NCI-H187 (cell line): ENCODE data around the gene PLLP.

Source experiments
- DNase-seq, 2 experiments: peaks; one replicate each; lab custom pipeline; 2025; lab: John Stamatoyannopoulos, UW

PLLP gene, protein sequence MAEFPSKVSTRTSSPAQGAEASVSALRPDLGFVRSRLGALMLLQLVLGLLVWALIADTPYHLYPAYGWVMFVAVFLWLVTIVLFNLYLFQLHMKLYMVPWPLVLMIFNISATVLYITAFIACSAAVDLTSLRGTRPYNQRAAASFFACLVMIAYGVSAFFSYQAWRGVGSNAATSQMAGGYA

DNA sequence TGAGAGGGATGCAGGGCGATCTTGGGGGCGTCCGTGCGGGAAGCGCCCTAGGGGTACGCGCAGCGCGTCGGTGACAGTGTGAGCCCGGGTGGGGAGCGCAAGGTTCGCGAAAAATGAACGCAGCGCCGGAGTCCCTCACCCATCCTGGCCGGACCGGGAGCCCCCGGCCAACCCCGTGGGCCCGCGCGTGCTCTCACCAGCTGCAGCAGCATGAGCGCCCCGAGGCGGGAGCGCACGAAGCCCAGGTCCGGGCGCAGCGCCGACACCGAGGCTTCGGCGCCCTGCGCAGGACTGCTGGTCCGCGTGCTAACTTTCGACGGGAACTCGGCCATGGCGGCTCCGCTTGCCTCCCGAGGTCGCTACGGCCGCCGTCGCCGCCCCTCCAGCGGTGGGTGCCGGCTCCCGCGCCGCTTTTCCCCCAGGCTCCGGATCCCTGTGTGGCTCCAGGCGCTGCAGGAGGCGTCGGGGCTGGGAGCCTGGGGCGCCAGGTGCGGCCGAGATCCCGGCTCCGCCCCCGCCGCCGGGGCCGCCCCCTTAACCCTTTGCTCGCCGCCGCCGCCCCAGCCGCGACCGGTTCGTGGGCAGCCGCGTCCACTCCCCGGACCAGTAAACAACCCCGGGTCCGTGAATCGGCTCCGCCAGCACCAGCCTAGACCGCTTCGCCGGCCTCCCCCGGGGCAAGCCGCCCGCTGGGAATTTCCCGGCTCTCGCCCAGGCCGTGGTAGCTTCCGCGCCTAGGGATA, at the start of gene PLLP:
TSS of gene PLLP (minus strand) at position 464 of the 743 bp plus-strand sequence. CDS start at position 332, 132 bp downstream.
- DNase-seq, result peak; percentile 7 to 36

DNA sequence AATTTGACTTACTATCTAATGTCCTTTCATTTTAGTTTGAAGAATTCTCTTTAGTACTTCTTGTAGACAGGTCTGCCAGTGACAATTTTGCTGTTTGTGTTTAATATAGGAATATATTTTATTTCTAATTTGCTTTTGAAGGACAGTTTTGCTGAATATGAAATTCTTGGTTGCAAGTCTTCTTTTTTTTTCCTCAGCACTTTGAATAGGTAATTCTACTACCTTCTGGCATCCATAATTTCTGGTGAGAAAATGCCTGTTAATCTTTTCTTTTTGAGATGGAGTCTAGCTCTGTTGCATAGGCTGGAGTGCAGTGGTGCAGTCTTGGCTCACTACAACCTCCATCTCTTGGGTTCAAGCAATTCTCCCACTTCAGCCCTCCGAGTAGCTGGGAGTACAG, 48.9 kb upstream of the PLLP start:
- DNase-seq, result no peak

DNA sequence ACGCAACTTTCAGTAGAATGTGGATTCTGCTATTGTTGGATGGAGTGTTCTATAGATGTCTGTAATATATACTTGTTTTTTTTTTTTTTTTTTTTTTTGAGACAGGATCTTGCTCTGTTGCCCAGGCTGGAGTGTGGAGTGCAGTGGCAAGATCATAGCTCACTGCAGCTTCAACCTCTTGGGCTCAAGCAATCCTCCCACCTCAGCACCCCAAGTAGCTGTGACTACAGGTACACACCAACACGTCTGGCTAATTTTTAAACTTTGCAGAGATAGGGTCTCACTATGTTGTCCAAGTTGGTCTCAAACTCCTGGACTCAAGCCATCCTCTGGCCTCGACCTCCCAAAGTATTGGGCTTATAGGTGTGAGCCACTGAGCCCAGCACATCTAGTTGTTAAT, 46.9 kb upstream of the PLLP start:
- DNase-seq, result no peak

DNA sequence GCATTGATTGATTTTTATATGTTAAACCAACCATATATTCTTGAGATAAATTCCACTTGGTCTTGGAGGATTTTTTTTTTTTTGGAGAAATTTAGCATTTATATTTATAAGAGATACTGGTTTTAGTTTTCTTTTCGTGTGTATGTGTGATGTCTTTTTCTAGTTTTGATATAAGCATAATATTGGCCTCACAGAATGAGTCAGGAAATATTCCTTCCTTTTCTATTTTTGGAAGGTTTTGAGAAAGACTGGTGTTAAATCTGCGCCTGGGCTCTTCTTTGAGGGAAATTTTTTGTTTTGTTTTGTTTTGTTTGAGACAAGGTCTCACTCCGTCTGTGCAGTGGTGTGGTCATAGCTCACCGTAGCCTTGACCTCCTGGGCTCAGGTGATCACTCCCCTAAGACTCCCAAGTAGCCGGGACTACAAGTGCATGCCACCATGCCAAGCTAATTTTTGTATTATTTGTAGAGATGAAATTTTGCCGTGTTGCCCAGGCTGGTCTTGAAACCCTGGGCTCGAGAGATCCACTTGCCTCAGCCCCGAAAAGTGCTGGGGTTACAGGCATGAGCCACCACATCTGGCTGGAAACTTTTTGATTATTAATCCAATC, 45.4 kb upstream of the PLLP start:
- no peak for DNase-seq

DNA sequence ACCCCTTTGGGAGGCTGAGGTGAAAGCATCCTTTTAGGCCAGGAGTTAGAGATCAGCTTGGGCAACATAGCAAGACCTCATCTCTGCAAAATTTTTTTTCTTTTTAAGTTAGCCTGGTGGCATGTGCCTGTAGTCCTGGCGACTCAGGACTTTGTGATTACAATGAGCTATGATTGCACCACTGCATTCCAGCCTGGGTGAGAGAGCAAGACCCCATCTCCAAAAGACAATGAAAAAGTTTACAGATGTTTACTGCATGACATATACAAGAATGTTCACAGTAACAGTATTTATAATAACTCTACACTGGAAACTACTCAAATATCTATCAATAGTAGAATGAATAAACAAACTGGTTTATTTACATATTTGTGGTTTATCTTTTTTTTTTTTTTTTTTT, 41.0 kb upstream of the PLLP start:
- DNase-seq, result no peak

DNA sequence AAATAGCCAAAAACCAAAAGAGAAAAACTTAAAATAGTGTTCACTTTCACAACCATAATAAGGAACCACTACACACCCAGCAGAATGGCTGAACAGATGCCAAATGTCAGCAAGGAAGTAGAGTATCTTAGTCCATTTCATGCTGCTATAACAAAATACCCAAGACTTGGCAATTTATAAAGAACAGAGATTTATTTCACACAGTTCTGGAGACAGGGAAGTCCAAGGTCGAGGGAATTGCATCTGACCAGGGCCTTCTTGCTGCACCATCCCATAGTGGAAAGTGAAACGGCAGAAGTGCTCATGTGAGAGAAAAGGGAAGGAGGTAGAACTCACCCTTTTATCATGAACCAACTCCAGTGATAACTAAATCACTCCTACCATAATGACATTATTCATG, 40.3 kb upstream of the PLLP start:
- DNase-seq, result no peak

DNA sequence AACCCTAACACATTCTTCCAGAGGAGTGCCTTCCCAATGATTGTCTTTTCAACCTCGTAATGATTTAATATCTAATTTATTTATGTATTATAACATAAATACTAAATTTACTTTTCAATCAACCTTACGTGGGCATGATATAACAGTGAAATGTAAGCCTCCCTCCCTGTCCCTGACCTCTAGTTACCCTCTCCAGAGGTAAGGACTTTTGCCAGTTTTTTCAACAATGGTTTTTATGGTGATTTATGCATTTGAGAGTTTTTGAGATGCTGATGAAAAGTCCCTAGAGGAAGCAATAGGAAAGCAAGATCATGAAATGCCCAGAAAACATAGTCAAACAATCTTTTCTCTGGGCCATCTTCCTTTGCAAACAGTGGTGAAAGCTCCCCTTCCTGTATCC, 35.2 kb upstream of the PLLP start:
- DNase-seq, result no peak

DNA sequence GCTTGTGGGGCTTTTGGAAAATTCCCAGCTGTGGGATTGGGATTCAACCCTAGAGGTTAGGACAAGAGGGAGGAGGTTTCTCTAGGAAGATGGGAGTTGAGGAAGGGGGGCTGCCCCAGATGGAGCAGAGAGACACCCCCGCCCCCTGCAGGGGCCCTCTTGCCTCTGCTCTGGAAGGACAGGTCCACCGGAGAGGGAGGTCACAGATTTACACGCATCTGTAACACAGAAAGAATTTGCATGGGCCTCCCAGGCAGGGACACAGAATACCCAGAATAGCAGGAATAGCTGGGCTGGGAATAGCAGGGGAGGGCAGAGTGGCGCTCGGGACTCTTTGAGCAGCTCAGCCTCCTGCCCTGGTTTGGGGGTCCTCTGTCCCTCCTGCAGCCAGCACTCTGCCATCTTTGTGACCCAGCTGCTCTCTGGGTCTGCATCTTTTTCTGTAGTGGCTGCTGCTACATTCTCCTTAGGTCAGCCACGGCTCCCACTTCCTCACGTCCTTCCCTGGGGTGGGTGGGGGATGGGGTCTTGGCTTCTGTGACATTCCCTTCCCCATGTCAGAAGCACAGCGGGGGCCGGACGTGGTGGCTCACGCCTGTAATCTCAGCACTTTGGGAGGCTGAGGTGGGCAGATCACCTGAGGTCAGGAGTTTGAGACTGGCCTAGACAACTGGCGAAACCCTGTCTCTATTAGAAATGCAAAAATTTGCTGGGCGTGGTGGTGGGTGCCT, 33.9 kb upstream of the PLLP start:
- DNase-seq, result no peak

DNA sequence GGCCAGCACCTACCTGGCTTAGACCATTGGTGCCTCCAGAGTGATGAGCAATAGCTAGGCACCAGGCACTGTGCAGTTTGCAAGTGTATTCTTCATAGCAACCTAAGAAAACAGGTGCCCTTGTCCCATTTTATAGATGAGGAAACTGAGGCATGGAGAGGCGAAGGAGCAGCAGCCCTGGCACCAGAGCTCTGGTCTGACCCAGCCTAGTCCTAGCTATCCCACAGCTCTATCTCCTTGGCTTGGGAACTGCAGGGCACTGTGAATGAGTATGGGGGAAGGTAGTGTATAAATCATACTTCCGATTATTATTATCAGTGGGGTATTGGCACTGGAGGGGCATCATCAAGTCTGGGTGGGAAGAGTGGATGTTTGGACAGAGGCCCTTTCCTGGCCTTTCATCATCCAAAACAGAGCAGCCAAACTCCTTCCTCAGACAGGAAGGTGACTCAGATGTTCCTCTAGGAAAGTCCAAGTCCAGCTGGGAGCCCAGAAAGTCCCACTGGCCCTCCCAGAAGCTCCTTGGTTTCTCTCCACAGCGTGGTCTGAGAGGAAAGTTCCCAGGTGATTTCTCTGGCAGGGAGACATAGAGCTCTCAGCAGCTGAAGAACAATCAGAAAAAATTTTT, 32.0 kb upstream of the PLLP start:
- DNase-seq, result no peak

DNA sequence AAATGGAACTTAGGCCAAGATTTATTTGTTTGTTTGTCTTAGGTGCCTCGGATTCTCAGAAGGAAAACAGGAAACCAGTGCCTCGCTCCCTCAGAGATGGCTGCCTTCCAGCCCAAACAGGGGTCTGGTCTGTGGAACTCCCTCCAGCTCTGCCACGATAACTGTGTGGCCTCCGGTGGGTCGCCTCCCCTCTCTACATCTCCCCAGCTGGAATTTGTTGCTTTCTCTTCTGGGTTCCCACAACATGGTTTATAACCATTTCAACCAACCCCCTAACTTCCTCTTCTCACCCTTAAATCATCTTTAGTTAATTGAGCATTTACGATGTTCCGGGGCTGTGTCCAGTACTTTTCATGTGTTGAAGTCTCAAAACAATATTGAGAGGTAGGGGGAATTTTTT, 30.9 kb upstream of the PLLP start:
- DNase-seq, result no peak

DNA sequence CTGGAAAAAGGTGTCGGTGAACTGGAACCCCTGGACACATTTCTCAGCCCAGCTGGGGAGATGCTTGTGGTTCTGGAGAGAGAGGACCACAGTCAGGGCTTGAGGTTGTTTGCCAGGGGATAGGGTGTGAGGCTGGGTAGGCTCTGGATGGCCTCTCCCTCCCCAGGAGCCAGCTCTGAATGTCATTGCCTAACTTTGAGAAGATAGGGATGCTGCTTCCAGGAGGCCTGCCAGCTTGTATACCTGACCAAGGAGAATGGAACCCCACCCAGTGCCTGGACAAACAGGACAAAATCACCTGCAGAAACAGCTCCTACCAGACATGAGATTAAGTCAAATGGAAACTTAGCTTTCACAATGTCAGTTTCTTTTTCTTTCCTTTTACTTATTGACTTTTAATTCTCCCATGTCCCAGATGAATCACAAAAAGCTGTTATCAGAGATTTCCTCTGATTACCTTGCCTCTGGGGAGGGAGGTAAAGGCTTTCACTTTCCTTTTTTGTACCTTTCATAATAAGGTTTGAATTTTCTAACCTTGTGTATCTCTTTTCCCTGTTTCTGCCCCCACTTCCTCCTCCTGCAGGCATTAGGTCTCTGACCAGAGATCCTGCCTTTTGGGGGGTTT, 29.8 kb upstream of the PLLP start:
- no peak for DNase-seq

DNA sequence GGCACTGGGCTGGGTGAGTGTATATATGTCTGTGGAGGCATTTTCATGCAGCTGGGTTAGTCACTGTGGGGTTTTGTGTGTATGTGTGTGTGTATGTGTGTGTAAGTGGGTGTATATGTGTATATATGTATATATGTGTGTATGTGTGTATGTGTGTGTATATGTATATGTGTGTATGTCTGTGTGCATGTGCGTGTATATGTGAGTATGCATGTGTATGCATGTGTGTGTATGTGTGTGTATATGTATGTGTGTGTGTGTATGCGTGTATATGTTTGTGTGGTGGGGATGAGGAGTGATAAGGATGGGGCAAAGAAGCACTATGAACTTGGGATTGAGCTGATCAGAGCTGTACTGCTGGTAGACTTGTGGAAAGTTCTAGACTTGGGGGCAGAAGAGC, 29.0 kb upstream of the PLLP start:
- no peak for DNase-seq

DNA sequence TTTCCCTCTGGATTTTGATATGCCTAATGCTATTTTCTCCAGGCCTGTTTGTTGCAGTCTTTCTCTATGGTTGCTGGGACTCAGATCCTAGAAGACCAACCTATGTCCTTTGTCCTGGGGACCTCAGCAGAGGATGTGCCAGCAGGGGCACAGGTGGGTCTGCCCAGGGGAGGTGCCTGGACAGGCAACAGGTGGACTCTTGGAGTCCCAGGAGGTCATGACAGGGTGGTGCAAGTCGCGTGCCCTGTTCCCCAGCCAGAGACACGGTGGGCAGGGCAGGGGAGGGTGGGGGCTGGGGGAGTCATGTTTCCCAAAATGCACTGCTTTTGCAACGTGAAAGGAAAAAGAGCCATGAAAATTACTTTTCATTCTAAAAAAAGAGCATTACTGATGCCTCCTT, 26.3 kb upstream of the PLLP start:
- DNase-seq, result no peak

DNA sequence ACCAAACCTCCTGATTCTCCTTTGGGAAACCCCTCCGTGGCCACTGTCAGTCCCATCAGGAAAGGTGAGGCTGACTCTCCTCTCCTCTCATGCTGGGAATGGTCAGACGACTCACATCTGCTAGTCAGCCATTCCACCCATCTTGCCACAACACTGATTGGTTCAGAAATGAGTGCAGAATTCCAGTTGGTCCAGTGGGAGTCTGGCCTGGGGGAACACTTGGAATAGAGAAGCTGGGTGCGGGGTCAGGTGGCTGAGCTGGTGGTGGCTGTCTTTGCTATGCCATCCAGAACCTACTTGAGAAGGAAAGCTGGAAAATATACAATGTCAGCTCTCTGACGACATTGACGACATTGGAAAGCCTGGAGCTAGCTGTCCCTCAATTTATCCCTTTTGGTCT, 23.6 kb upstream of the PLLP start:
- DNase-seq, result no peak

DNA sequence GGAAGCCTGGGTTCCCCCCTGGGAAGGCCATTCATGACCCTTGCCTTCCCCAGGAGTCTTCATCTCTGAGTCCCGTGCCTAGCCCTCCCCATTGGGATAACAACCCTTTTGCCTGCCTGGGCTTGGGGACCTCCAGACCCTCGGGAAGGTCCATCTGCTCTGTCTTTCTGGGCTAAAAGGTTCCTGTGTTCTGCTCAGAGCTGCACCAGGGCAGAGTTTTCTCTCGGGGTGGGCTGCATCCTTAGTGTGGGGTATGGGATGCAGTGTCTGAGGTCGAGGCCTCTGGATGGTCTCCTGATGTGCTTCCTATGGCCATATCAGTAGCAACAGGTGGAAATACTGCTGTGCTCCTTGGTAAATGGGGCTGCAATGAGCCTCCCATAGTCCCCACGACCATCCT, 22.9 kb upstream of the PLLP start:
- no peak for DNase-seq

DNA sequence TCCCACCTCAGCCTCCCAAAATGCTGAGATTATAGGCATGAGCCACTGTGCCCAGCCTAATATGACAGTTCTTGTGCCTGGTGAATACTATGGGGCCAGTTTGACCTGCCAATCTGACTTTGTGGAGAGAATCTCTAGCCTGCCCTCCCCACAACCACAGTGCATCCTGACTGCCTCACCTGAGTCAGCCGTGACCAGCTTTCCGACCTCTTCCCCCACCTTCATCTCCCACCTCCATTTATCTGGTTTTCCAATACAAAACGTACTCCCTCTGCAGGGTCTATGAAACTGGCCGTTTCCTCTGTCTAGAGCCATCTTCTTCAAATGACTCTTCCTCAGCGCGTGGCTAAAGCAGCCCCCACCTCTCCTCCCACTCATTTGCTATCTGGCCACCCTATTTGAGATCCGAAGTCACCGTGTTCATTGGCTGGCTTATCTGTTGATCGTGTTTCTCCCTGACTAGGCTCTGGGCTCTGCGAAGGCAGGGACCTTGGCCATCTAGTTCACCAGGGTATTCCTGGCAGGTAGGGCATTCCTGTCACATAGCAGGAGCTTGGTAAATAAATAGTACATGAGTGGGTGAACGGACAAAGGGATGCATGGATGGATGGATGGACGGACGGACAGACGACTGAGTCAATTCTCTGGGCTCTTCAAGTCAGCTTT, 22.3 kb upstream of the PLLP start:
- DNase-seq, result no peak

DNA sequence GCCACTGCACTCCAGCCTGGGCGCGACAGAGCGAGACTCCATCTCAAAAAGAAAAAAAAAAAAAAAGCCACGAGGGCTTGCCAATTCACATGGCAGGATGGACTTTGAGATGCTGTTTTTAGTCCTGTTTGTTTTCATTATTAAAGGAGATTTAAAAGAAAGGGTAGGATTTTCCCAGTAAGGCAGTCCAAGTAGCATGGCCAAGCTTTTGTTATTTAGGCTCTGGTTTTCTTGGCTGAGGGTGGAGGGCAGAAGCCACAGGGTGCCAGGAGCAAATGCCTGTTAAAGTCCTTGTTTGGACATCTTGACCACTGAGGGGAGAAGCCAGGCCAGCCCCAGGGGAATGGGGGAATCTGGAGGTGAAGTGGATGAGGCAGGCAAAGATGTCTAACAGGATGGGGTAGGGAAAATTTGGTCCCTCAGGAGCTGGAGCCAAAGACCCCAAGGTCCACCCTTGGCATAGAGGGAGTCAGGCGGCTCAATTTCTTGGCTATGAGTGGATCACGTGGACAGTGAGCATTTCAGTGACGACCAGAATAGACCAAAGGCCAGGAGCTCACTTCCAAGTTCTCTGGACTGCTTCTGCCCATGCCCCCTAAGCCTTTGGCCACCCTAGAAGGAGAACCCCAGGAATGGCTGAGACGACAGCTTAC, 20.8 kb upstream of the PLLP start:
- no peak for DNase-seq

DNA sequence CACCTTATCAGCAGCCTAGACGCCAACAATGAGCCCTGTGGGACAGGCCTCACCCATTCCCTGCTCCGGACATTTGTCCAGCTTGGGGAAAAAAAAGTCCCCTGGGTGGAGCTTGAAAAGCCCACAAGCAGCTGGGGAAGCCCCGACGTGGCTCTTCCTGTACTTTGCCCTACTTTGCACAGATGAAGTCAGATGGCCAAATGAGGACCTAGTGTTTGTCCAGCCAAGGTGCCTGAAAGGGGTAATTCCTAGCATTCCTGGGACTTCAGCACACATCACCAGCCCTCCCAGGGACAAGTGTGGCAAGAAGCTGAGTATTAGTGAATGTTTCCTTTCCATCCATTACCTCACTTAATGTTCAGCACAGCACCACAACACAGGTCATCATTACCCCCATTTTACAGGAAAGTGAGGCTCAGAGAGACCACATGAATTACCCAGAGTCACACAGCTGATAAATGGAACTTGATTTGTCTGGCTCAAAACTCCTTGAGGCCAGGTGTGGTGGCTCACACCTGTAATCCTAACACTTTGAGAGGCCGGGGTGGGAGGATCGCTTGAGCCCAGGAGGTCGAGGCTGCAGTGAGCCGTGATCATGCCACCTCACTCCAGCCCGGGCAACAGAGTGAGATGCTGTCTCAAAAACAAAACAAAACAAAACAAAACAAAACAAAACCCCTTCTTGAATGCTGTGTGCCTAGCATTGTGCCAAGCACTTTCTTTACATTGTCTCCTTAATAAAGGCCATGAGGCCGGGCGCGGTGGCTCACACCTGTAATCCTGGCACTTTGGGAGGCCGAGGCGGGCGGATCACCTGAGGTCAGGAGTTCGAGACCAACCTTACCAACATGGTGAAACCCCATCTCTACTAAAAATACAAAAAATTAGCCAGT, 19.9 kb upstream of the PLLP start:
- DNase-seq, result no peak

DNA sequence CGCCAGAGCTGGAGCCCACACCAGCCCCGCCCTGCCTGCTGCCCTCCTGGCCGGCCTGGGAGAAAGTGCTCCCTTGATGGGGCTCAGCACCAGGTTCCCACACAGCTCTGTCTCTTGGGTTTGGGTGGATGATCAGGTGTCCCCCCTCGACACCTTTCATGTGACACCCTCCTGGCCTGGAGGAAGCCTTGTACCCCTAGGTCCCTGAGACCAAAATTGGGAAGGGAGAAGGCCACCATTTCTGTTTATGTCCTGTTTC, 19.4 kb upstream of the PLLP start:
- DNase-seq, result no peak
